GM12801 (cell line): Measurements from ENCODE around the gene U2SURP.

Experiments
- CTCF ChIP-seq: IDR thresholded peaks from one replicate; pipeline ENCODE4 v1.5.1; 2011; ENCODE audit warnings: control low read depth; ENCODE audit not compliant: insufficient read length; ENCODE audit errors: extremely low read depth

U2SURP gene

DNA sequence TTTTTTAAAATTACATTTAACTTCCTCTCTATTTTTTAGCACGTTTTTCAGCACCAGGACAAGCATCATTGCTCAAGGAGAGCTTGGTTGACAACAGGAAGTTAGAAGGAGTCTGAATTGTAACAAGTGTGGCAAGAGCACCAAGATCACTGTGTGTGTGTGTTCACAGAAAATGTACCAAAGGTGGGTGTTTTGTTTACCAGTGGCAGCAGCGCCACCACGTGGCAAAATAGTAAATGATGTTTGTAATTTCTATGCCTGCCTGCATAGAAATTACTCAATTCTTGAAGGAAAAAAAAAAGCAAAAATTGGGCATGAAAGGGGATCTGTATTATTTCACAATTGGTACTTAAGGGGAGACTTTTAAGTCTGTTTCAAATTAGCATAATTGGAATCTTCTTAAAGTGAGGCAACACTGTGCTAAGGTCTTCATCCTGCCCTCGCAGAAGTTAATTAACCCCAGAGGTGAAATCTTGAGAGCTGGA, 7.4 kb upstream of the U2SURP start:
- TF ChIP-seq CTCF: no peak

- no peak for TF ChIP-seq CTCF
Measured at GRCh38 chr3:142997330-142997729, 4.0 kb upstream of the U2SURP start.

DNA sequence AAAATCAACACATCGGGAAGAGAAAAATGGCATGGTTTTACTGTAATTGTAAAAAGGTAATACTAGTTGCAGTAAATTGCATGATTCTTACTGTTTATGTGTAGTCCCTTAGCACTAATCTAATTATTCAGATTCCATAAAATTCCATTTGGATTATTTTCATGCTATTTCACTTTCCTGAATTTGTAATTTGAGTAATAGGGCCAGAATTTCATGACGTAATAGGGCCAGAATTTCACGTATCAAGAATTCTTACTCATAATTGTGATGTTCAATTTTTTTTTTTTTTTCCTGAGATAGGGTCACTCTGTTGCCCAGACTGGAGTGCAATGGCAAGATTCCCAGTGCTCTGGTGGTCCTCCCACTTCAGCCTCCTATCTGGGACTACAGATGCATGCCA, 2.9 kb upstream of the U2SURP start:
- TF ChIP-seq CTCF: no peak

DNA sequence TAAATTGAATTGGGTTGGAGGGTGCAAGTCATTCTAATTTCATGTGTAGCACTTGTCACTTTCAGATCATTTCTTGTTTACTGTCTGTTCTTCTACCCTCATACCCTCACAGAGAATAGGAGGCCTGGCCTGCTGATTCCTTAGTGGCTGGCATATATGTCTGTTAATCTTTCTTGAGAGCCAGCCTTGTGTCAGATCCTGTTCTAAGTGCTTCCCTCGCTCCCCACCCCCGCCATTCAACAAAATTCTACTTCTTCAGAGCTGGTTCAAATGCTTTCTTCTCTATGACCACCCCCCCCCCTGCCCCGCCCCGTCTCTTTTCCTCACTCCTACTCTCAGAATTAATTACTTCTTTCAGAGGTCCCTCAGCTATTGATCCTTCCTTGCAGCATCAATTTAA, 1.5 kb upstream of the U2SURP start:
- no peak for TF ChIP-seq CTCF

GRCh38 chr3:143000528-143000927, 842 bp upstream of the U2SURP start:
- TF ChIP-seq CTCF: no peak

- TF ChIP-seq CTCF: no peak
Measured at GRCh38 chr3:143001034-143001368, 369 bp upstream of the U2SURP start.

DNA sequence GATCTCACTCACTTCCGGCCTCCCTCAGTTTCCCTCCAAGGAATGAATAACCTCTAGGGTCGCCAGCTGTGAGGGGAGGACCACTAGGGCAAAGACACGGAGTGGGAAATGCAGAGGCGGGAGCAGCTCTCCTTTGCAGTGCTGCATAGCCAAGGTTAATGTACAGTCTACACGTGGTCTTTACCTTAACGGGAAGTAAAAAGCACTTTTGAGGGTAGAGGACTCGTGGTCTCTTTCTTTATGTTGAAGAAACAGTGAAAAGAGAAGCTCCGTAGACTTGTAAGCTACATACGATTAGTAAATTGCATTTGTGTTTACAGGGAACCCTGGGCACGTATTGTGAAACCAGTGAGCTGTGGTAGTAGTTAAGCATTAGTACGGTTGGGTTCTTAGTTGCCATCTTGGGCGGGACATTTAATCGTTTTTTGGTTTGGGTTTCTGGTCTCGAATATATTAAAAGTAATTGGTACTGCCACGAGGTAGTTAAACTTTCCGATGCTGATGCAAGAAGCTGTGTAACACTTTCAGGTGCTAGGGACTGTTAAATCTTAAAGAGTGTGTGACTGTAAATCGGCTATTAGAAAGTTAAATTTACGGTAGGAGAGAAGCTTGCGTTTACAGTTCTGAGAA, 828 bp downstream of the U2SURP start:
- no peak for TF ChIP-seq CTCF

GRCh38 chr3:143002727-143003126, 1.4 kb downstream of the U2SURP start:
- no peak for TF ChIP-seq CTCF
